DOHH2 (cell line): Measurements from ENCODE around the gene LY6G5C.

Experiments used
- EZH2phosphoT487 ChIP-seq: fragments of 200-600 bp; sonication (generic); IDR thresholded peaks from 2 replicates; pipeline ENCODE4 v1.6.1; 2017; ENCODE audit warnings: borderline replicate concordance, mild to moderate bottlenecking, antibody characterized with exemption, low read length, moderate library complexity, mixed read lengths
- TF ChIP-seq, protein P1 (sequence below): fragments of 200-600 bp; sonication (generic); IDR thresholded peaks from one replicate; pipeline ENCODE4 v1.5.1; 2014; ENCODE audit warnings: antibody characterized with exemption, mild to moderate bottlenecking, low read depth, low read length; ENCODE audit not compliant: poor library complexity, severe bottlenecking

DNA sequence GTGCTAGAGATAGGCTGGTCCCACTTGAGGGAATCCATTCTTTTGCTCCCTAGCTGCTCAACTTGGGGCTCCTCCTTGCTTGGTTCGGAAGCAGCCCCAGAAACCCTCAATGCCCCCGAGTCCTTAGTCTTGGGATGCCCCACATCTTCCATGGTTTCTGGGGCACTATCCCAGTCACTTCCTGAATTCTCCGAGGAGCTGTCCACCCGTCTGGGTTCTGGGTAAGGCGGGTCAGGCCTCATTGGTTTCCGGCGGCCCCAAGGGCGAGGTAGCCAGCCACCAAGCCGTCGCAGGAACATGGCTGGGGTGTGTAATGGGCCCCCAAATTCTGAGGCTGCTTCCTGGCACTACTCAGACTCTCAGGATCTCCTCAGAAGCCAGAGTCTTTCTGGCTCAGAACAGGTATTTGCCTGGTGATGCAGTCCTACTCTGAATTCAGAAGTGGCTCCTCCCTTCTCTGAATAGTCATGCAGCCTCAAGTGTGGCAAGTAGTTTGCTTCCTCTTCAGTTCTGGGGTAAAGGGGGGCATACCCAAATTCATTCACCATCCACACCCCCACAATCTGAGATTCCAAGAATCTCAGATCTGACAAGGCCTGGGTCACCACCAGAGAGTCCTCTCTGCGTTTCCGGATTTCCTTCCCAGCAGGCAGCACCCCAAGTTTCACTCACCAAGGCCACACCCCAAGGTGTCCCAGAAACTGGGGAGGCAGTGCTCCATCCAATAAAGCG lies 21.1 kb downstream of the LY6G5C start:
- TF ChIP-seq, protein P1, sequence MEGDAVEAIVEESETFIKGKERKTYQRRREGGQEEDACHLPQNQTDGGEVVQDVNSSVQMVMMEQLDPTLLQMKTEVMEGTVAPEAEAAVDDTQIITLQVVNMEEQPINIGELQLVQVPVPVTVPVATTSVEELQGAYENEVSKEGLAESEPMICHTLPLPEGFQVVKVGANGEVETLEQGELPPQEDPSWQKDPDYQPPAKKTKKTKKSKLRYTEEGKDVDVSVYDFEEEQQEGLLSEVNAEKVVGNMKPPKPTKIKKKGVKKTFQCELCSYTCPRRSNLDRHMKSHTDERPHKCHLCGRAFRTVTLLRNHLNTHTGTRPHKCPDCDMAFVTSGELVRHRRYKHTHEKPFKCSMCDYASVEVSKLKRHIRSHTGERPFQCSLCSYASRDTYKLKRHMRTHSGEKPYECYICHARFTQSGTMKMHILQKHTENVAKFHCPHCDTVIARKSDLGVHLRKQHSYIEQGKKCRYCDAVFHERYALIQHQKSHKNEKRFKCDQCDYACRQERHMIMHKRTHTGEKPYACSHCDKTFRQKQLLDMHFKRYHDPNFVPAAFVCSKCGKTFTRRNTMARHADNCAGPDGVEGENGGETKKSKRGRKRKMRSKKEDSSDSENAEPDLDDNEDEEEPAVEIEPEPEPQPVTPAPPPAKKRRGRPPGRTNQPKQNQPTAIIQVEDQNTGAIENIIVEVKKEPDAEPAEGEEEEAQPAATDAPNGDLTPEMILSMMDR, result no peak
- TF ChIP-seq EZH2phosphoT487, result no peak
